ENCODE data around the gene IKBKE.
A peak's percentile ranks its signal among the peaks of the same experiment; 100 is the strongest.

The IKBKE gene

GRCh38 chr1:206532368-206532767, 62.1 kb downstream of the IKBKE start:
- Histone ChIP-seq H3K9ac (ENCODE audit: low read length) (no peak overlapping the region), H2BK120ac (ENCODE audit: insufficient read depth, low read length, poor library complexity) (no peak overlapping the region)
- WGBS (ENCODE audit: extremely low coverage, insufficient coverage, insufficient read length): no CpG with 5 or more reads among the region's 7 CpGs

GRCh38 chr1:206534552-206534951, 64.3 kb downstream of the IKBKE start:
- Histone ChIP-seq H3K27ac (ENCODE audit: low read depth, low read length) (no peak overlapping the region), H3K4me1 (ENCODE audit: control insufficient read depth in 1 of 2, insufficient read depth in 2 of 2, low read length in 2 of 2) (no peaks in the 10 kb centered on the region), H3K9me3 (ENCODE audit: insufficient read depth, low read depth, low read length) (peaks cover 1% of the 10 kb centered on the region), H3K36me3 (ENCODE audit: control insufficient read depth in 1 of 2, insufficient read depth in 2 of 2, low read length in 2 of 2) (no peaks in the 10 kb centered on the region), H3K79me1 (ENCODE audit: low read length) (no peaks in the 10 kb centered on the region), H3K14ac (ENCODE audit: low read length) (no peak overlapping the region), H3K9ac (ENCODE audit: low read length) (no peak overlapping the region), H3K79me2 (ENCODE audit: control insufficient read depth, insufficient read depth, low read length, poor library complexity) (no peaks in the 10 kb centered on the region), H3K4me2 (ENCODE audit: low read length) (no peak overlapping the region), H2BK12ac (ENCODE audit: low read length) (no peak overlapping the region), H4K8ac (ENCODE audit: low read depth, low read length) (no peak overlapping the region), H2BK5ac (ENCODE audit: low read depth, low read length, poor library complexity) (no peak overlapping the region), H4K12ac (ENCODE audit: low read depth, low read length) (no peak overlapping the region), H3K4ac (ENCODE audit: low read depth, low read length) (no peak overlapping the region), H3K18ac (ENCODE audit: low read length) (no peak overlapping the region), H2BK120ac (ENCODE audit: insufficient read depth, low read length, poor library complexity) (no peak overlapping the region), H4K91ac (ENCODE audit: low read depth, low read length) (no peak overlapping the region), H3K27me3 (ENCODE audit: insufficient read depth, low read length) (peaks cover 3% of the 10 kb centered on the region), H3K4me3 (ENCODE audit: low read depth, low read length) (no peak overlapping the region), H2AFZ (ENCODE audit: insufficient read depth, low read length, poor library complexity) (no peak overlapping the region), H2AK5ac (ENCODE audit: low read length) (no peak overlapping the region), H3K23ac (ENCODE audit: low read length) (no peak overlapping the region)
- WGBS (ENCODE audit: extremely low coverage, insufficient coverage, insufficient read length): no CpG with 5 or more reads among the region's 3 CpGs
- no peak for DNase-seq

More at GRCh38 chr1:206532368-206532767, 62.1 kb downstream of the IKBKE start:
- DNase-seq: peak; percentile 11 to 33
- Histone ChIP-seq H3K79me2 (ENCODE audit: control insufficient read depth, insufficient read depth, low read length, poor library complexity) (no peaks in the 10 kb centered on the region), H3K4me3 (ENCODE audit: low read depth, low read length) (no peak overlapping the region), H2AFZ (ENCODE audit: insufficient read depth, low read length, poor library complexity) (no peak overlapping the region), H3K18ac (ENCODE audit: low read length) (no peak overlapping the region), H3K27ac (ENCODE audit: low read depth, low read length) (no peak overlapping the region), H4K91ac (ENCODE audit: low read depth, low read length) (no peak overlapping the region), H3K4ac (ENCODE audit: low read depth, low read length) (no peak overlapping the region), H2BK12ac (ENCODE audit: low read length) (no peak overlapping the region), H3K36me3 (ENCODE audit: control insufficient read depth in 1 of 2, insufficient read depth in 2 of 2, low read length in 2 of 2) (no peaks in the 10 kb centered on the region), H3K79me1 (ENCODE audit: low read length) (no peaks in the 10 kb centered on the region), H3K9me3 (ENCODE audit: insufficient read depth, low read depth, low read length) (peaks cover 1% of the 10 kb centered on the region), H2BK5ac (ENCODE audit: low read depth, low read length, poor library complexity) (no peak overlapping the region), H2AK5ac (ENCODE audit: low read length) (no peak overlapping the region), H4K8ac (ENCODE audit: low read depth, low read length) (no peak overlapping the region), H3K4me1 (ENCODE audit: control insufficient read depth in 1 of 2, insufficient read depth in 2 of 2, low read length in 2 of 2) (no peaks in the 10 kb centered on the region), H4K12ac (ENCODE audit: low read depth, low read length) (no peak overlapping the region), H3K27me3 (ENCODE audit: insufficient read depth, low read length) (peaks cover 3% of the 10 kb centered on the region), H3K23ac (ENCODE audit: low read length) (no peak overlapping the region), H3K14ac (ENCODE audit: low read length) (no peak overlapping the region), H3K4me2 (ENCODE audit: low read length) (no peak overlapping the region)

GRCh38 chr1:206535853-206536188, 65.5 kb downstream of the IKBKE start:
- no peak overlapping the region for H2BK5ac ChIP-seq (ENCODE audit: low read depth, low read length, poor library complexity)
- no peak overlapping the region for H2BK12ac ChIP-seq (ENCODE audit: low read length)
- H3K4me3 ChIP-seq (ENCODE audit: low read depth, low read length): no peak overlapping the region
- no peak overlapping the region for H3K9ac ChIP-seq (ENCODE audit: low read length)
- H3K18ac ChIP-seq (ENCODE audit: low read length): no peak overlapping the region
- no peak overlapping the region for H2AK5ac ChIP-seq (ENCODE audit: low read length)
- H4K12ac ChIP-seq (ENCODE audit: low read depth, low read length): no peak overlapping the region
- H3K4me2 ChIP-seq (ENCODE audit: low read length): no peak overlapping the region
- no peak overlapping the region for H3K4ac ChIP-seq (ENCODE audit: low read depth, low read length)
- H3K4me1 ChIP-seq (ENCODE audit: control insufficient read depth in 1 of 2, insufficient read depth in 2 of 2, low read length in 2 of 2): no peaks in the 10 kb centered on the region
- H2BK120ac ChIP-seq (ENCODE audit: insufficient read depth, low read length, poor library complexity): no peak overlapping the region
- no peaks in the 10 kb centered on the region for H3K79me1 ChIP-seq (ENCODE audit: low read length)
- H3K27me3 ChIP-seq (ENCODE audit: insufficient read depth, low read length): peaks cover 3% of the 10 kb centered on the region
- no peak overlapping the region for H3K27ac ChIP-seq (ENCODE audit: low read depth, low read length)
- H3K9me3 ChIP-seq (ENCODE audit: insufficient read depth, low read depth, low read length): no peaks in the 10 kb centered on the region
- no peak overlapping the region for H4K8ac ChIP-seq (ENCODE audit: low read depth, low read length)
- H3K79me2 ChIP-seq (ENCODE audit: control insufficient read depth, insufficient read depth, low read length, poor library complexity): no peaks in the 10 kb centered on the region
- no peak overlapping the region for H2AFZ ChIP-seq (ENCODE audit: insufficient read depth, low read length, poor library complexity)
- WGBS (ENCODE audit: extremely low coverage, insufficient coverage, insufficient read length): no CpG with 5 or more reads among the region's 6 CpGs
- H4K91ac ChIP-seq (ENCODE audit: low read depth, low read length): no peak overlapping the region
- DNase-seq: peak; percentile 28 to 34
- no peaks in the 10 kb centered on the region for H3K36me3 ChIP-seq (ENCODE audit: control insufficient read depth in 1 of 2, insufficient read depth in 2 of 2, low read length in 2 of 2)
- H3K14ac ChIP-seq (ENCODE audit: low read length): no peak overlapping the region
- no peak overlapping the region for H3K23ac ChIP-seq (ENCODE audit: low read length)

GRCh38 chr1:206537141-206537540, 66.9 kb downstream of the IKBKE start:
- no peak overlapping the region for H2BK12ac ChIP-seq (ENCODE audit: low read length)
- H2BK120ac ChIP-seq (ENCODE audit: insufficient read depth, low read length, poor library complexity): no peak overlapping the region

More at GRCh38 chr1:206537141-206537540, 66.9 kb downstream of the IKBKE start:
- H3K23ac ChIP-seq (ENCODE audit: low read length): no peak overlapping the region
- H2AK5ac ChIP-seq (ENCODE audit: low read length): no peak overlapping the region
- no peaks in the 10 kb centered on the region for H3K79me1 ChIP-seq (ENCODE audit: low read length)
- no peak overlapping the region for H3K4me3 ChIP-seq (ENCODE audit: low read depth, low read length)
- no CpG with 5 or more reads among the region's 4 CpGs for WGBS (ENCODE audit: extremely low coverage, insufficient coverage, insufficient read length)
- no peak overlapping the region for H3K4me2 ChIP-seq (ENCODE audit: low read length)
- no peak overlapping the region for H3K18ac ChIP-seq (ENCODE audit: low read length)
- peaks cover 3% of the 10 kb centered on the region for H3K27me3 ChIP-seq (ENCODE audit: insufficient read depth, low read length)
- DNase-seq: no peak
- H3K27ac ChIP-seq (ENCODE audit: low read depth, low read length): no peak overlapping the region
- H3K4me1 ChIP-seq (ENCODE audit: control insufficient read depth in 1 of 2, insufficient read depth in 2 of 2, low read length in 2 of 2): no peaks in the 10 kb centered on the region
- H3K14ac ChIP-seq (ENCODE audit: low read length): no peak overlapping the region
- H4K8ac ChIP-seq (ENCODE audit: low read depth, low read length): no peak overlapping the region
- H2AFZ ChIP-seq (ENCODE audit: insufficient read depth, low read length, poor library complexity): no peak overlapping the region
- no peak overlapping the region for H3K9ac ChIP-seq (ENCODE audit: low read length)
- no peak overlapping the region for H2BK5ac ChIP-seq (ENCODE audit: low read depth, low read length, poor library complexity)
- H3K4ac ChIP-seq (ENCODE audit: low read depth, low read length): no peak overlapping the region
- H4K91ac ChIP-seq (ENCODE audit: low read depth, low read length): no peak overlapping the region
- no peak overlapping the region for H4K12ac ChIP-seq (ENCODE audit: low read depth, low read length)
- no peaks in the 10 kb centered on the region for H3K9me3 ChIP-seq (ENCODE audit: insufficient read depth, low read depth, low read length)
- no peaks in the 10 kb centered on the region for H3K79me2 ChIP-seq (ENCODE audit: control insufficient read depth, insufficient read depth, low read length, poor library complexity)
- no peaks in the 10 kb centered on the region for H3K36me3 ChIP-seq (ENCODE audit: control insufficient read depth in 1 of 2, insufficient read depth in 2 of 2, low read length in 2 of 2)

Data from trophoblast cell (in vitro differentiated cells and primary cell).